ENCODE results near the gene CRY2.
A peak's percentile ranks its signal among the peaks of the same experiment; 100 is the strongest.

The CRY2 gene

DNA sequence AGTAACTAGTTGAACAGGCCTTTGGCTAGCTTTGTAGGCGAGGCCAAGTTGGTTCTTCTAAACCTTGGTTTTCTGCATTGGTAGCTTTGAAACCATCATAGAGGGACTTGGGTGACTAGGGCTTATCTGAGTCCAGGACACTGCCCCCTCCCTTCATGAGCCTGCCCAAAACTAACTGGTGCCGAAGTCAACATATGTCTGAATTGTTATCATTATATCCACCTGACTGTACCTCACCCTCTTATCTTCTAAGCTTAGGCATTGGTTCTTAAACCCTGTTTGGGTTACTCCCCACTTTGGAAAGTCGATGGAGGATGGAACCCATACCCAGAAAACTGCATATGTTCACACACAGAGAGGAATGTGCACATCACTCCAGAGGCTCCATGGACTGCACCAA is 30.6 kb downstream of the CRY2 start:
- DNase-seq = no peak
- no peak for TF ChIP-seq CTCF (IDR thresholded peaks at IDR 0.05; ENCODE audit: low read depth, low read length)

DNA sequence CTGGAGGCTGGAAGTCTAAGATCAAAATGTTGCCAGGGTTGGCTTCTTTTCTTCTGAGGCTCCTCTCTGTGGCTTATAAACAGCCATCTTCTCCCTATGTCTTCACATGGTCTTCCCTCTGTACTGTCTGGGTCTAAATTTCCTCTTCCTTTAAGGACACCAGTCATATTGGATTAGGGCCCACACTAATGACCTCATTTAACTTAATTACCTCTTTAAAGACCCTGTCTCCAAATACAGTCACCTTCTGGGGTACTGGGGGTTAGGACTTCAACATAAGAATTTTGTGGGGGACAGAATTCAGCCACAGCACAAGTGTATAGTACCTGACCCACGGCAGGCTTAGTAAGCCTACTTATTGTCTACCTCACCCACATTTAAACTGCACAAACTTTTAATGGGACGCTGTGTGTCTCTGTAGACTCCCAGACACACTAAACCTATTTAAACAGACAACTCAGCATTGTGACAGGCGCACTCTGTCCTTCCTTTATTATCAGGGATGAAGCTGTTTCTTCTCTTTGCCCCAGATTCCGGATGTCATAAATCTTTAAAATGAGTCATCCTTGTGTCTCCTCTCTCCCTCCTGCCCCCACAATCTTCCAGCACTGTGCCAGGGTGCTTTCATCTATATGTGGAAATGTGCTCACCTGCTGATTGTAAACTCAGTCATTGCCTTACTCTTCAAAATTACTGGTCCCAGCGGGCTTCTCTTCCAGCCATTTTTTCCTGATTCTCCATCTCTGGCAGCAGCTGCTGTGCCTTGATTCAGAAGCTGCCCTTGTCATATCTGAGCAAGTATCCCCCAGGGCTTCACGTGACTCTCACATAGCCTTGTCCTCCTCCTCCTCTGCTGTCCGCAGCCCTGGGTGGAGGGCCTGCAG is 32.8 kb downstream of the CRY2 start:
- Histone ChIP-seq H3K36me3 (peaks cover 9% of the 10 kb centered on the region; the same call in 1 of the 2 replicates), H3K4me1 (peaks cover 17% of the 10 kb centered on the region), H3K4me3 (ENCODE audit: low read depth, low read length) (peak overlapping the region; percentile 30), H3K9me3 (no peaks in the 10 kb centered on the region), H3K27me3 (no peaks in the 10 kb centered on the region)
- TF ChIP-seq CTCF (IDR thresholded peaks at IDR 0.05; ENCODE audit: low read depth, low read length) = no peak
- peak; percentile 76 for DNase-seq

More for the DNA sequence above, 30.6 kb downstream of the CRY2 start:
- Histone ChIP-seq H3K36me3 (peaks cover 9% of the 10 kb centered on the region; the same call in 1 of the 2 replicates), H3K9me3 (no peaks in the 10 kb centered on the region), H3K4me3 (ENCODE audit: low read depth, low read length) (no peak overlapping the region), H3K27me3 (no peaks in the 10 kb centered on the region), H3K4me1 (peaks cover 22% of the 10 kb centered on the region)

DNA sequence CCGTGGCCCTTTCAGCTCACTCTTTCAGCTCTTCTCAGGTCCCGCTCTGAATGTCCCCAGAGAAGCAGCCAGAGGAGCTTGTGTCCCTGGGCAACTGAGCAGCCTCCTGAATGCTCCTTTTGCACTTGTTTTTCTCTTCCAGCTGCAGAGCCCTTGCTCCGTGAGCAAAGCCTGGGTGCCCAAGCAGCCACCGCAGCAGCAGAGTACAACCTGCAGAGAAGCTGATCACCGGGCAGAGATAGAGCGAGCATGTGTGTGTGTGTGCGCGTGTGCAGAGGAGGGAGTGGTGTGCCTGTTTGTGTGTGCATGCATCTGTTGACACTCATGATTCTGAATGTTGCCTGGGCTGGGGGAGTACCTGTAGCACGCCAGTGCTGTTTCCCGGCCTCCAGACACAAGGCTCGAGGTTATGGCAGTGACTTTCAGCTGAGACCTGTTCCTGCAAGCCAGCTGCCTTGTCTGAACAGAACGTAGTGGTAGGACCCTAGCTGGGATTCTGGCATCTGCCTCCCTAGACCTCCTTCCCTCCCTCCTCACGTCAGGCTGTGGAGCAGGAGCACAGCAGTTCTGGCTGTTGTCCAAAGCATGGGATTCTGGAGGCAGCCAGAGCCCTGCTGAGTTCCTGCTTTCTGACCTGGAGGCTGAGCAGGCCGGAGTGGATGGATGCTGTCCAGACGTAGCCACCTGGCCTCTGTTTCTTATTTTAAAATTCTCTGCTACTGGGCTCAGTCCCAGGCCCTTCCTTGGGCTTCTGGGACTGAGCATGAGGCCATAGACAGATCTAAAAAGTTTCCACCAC is 33.7 kb downstream of the CRY2 start:
- Histone ChIP-seq H3K9me3 (no peaks in the 10 kb centered on the region), H3K27me3 (no peaks in the 10 kb centered on the region), H3K4me3 (ENCODE audit: low read depth, low read length) (peak overlapping the region; percentile 30), H3K36me3 (peaks cover 9% of the 10 kb centered on the region; the same call in 1 of the 2 replicates), H3K4me1 (peaks cover 20% of the 10 kb centered on the region)
- DNase-seq = peak; percentile 80
- no peak for TF ChIP-seq CTCF (IDR thresholded peaks at IDR 0.05; ENCODE audit: low read depth, low read length)

DNA sequence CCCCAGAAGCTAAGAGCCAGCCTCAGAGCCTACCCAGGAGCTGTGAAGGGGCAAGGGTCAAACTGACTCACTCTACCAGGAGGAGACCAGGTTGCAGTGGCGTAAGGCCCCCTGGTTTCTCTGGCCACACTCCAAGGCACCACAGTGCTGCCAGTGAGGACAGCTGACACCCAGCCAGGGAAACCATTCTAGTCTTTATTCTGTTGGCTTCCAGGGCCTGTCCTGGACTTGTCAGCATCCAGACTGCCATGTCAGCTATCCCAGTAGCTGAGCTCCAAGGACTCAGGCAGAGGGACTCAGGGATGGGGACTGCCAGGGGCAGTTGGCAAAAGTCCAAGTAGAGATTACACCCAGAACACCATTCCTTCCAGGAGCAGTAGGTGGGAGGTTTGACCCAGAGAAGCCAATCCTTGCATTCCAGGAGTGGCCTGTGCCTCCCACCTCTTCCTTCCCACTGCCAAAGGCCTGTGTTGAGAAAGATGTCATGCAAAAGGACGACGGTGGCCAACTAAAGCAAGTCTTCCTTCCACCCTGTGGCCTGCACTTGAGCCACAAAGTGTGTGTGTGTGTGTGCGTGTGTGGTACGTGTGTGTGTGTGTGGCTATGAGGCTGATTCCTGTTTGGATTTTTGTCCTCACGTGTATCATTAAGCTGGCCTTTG is 34.6 kb downstream of the CRY2 start:
- Histone ChIP-seq H3K4me3 (ENCODE audit: low read depth, low read length) (no peak overlapping the region), H3K36me3 (peaks cover 9% of the 10 kb centered on the region; the same call in 1 of the 2 replicates), H3K4me1 (peaks cover 20% of the 10 kb centered on the region), H3K27me3 (no peaks in the 10 kb centered on the region), H3K9me3 (no peaks in the 10 kb centered on the region)
- no peak for TF ChIP-seq CTCF (IDR thresholded peaks at IDR 0.05; ENCODE audit: low read depth, low read length)
- peak; percentile 67 for DNase-seq

DNA sequence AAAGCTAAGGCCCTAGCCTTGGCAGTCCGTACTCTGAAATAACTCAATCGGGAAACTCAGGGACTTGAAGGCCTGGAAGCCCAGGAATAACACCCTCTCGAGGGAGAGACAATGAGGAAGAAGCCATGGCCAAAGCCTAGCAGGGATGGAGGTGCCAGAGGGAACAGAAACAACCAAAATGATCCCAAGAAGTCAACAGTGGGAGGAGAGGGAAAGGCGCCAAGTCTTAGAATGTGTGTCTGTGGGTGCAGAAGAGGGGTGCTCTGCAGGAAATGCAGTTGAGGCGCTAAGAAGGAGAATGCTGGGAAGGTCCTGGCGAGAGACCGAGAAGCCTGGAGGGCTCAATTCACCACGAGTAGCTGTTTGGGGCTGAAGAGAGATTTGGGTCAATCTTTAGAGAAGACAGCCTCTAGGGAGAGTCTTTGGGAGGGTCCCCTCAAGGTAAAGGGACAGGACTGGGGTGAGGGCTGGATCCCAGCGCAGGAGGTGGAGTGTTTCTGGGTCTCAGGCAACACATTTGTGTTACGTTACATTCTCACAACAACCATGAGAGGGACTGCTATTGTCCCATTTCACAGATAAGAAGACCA is 37.4 kb downstream of the CRY2 start:
- H3K27me3 ChIP-seq = no peaks in the 10 kb centered on the region
- H3K9me3 ChIP-seq = no peaks in the 10 kb centered on the region
- peaks cover 18% of the 10 kb centered on the region for H3K4me1 ChIP-seq
- no peak for DNase-seq
- peaks cover 3% of the 10 kb centered on the region; the same call in 1 of the 2 replicates for H3K36me3 ChIP-seq
- no peak overlapping the region for H3K4me3 ChIP-seq (ENCODE audit: low read depth, low read length)
- TF ChIP-seq CTCF (IDR thresholded peaks at IDR 0.05; ENCODE audit: low read depth, low read length) = no peak
